Esophagus muscularis mucosa (tissue), 3 donors: ENCODE data around the gene IQCC.

Experiments used
- POLR2A ChIP-seq: fragments of 450-650 bp; IDR thresholded peaks from one replicate; pipeline ENCODE4 v1.6.1; 2017; ENCODE audit warnings: antibody characterized with exemption, moderate library complexity, mild to moderate bottlenecking, low read depth
- TF ChIP-seq, protein P1 (sequence below), 3 experiments: fragments of 200-600 bp in 2 of 3; fragments of 450-650 bp in 1 of 3; sonication (generic) in 2 of 3; IDR thresholded peaks; one replicate each; pipeline ENCODE4 v1.5.1; 2017 to 2019; ENCODE audit warnings: antibody characterized with exemption in 3 of 3, mild to moderate bottlenecking in 2 of 3, moderate library complexity in 1 of 3

DNA sequence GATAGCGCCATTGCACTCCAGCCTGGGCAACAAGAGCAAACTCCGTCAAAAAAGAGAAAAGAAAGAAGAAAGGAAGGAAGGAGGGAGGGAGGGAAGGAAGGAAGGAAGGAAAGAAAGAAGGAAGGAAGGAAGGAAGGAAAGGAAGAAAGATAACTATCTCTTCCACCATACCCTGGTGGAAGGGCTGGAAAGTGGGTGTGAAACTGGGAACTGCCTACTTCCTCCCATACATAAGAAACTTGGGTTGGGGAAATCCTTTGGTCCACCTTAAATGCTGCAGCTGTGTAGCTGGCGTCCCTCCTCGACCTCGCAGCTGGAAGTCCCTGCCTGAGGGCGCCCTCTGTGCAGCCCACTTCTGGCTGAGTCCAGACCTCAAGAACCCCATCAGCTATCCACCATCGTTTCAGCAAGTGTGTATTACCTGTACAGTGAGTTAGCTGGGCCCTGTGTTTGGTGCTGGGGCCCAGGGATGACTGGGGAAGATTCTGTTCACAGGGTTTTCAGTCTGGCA is 36.9 kb downstream of the IQCC start:
- TF ChIP-seq, protein P1, sequence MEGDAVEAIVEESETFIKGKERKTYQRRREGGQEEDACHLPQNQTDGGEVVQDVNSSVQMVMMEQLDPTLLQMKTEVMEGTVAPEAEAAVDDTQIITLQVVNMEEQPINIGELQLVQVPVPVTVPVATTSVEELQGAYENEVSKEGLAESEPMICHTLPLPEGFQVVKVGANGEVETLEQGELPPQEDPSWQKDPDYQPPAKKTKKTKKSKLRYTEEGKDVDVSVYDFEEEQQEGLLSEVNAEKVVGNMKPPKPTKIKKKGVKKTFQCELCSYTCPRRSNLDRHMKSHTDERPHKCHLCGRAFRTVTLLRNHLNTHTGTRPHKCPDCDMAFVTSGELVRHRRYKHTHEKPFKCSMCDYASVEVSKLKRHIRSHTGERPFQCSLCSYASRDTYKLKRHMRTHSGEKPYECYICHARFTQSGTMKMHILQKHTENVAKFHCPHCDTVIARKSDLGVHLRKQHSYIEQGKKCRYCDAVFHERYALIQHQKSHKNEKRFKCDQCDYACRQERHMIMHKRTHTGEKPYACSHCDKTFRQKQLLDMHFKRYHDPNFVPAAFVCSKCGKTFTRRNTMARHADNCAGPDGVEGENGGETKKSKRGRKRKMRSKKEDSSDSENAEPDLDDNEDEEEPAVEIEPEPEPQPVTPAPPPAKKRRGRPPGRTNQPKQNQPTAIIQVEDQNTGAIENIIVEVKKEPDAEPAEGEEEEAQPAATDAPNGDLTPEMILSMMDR (IDR thresholded peaks at IDR 0.05) = no peak
- no peak for TF ChIP-seq POLR2A
